ENCODE measurements around the gene SLC37A1.
A peak's percentile ranks its signal among the peaks of the same experiment; 100 is the strongest.

Gene SLC37A1

DNA sequence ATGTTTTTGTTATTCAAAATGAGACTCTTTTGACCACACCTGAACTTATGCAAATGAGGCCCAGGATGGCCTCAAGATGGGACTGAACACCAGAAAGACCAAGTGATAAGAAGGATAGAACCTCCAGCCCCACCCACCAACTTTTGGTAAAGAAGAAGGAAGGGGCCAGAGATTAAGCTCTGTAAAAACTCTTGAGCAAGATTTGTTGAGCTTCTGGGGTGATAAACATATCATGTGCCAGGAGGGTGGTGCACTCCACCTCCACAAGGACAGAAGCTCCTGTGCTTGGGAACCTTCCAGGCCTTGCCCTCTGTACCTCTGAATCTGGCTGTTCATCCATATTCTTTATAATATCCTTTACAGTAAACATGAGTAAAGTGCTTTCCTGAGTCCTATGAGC is 22.9 kb upstream of the SLC37A1 start:
- no peak overlapping the region for H3K4me3 ChIP-seq (ENCODE audit: low read depth, low read length)
- TF ChIP-seq, protein P1, sequence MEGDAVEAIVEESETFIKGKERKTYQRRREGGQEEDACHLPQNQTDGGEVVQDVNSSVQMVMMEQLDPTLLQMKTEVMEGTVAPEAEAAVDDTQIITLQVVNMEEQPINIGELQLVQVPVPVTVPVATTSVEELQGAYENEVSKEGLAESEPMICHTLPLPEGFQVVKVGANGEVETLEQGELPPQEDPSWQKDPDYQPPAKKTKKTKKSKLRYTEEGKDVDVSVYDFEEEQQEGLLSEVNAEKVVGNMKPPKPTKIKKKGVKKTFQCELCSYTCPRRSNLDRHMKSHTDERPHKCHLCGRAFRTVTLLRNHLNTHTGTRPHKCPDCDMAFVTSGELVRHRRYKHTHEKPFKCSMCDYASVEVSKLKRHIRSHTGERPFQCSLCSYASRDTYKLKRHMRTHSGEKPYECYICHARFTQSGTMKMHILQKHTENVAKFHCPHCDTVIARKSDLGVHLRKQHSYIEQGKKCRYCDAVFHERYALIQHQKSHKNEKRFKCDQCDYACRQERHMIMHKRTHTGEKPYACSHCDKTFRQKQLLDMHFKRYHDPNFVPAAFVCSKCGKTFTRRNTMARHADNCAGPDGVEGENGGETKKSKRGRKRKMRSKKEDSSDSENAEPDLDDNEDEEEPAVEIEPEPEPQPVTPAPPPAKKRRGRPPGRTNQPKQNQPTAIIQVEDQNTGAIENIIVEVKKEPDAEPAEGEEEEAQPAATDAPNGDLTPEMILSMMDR (IDR thresholded peaks at IDR 0.05; ENCODE audit: borderline replicate concordance, insufficient read depth, low read depth, low read length), result no peak

DNA sequence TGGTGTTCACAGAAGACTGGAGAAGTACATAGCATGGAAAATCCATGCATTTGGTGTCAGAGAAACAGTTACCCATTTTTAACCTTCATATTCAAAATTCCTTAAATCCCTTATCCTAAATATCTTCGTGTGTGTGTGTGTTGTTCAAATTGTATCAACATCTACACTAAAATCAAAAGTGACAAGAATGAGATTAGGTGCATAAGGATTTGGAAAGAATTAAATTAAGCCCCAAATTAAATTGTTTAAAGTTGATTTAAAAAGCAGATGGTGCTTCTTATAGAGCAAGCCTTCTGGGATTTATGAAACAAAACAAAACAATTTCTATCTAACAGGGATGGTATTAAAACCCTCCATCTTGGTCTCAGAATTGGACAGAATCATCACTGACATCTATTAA is 22.3 kb upstream of the SLC37A1 start:
- H3K4me3 ChIP-seq (ENCODE audit: low read depth, low read length), result no peak overlapping the region
- TF ChIP-seq, protein P1 (IDR thresholded peaks at IDR 0.05; ENCODE audit: borderline replicate concordance, insufficient read depth, low read depth, low read length), result no peak

DNA sequence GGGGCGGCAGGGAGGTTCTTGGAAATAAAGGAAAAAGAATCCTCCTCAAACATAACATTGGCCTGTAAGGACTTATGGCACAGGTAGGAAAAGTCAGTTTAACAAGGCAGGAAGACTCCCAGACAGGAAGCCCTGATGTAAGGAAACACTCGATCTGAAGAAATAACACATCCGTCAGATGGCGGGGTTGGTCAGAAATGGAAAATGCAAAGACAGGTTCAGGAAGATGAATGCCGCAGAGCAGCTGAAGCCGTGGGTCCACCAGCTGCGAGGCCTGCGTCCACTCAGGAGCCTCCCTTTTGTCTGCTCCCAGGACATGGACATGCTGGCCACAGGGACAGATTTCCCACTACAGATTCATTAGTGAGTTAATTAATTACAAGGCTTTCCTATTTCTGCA is 21.5 kb upstream of the SLC37A1 start:
- no peak overlapping the region for H3K4me3 ChIP-seq (ENCODE audit: low read depth, low read length)
- TF ChIP-seq, protein P1 (IDR thresholded peaks at IDR 0.05; ENCODE audit: borderline replicate concordance, insufficient read depth, low read depth, low read length), result no peak

DNA sequence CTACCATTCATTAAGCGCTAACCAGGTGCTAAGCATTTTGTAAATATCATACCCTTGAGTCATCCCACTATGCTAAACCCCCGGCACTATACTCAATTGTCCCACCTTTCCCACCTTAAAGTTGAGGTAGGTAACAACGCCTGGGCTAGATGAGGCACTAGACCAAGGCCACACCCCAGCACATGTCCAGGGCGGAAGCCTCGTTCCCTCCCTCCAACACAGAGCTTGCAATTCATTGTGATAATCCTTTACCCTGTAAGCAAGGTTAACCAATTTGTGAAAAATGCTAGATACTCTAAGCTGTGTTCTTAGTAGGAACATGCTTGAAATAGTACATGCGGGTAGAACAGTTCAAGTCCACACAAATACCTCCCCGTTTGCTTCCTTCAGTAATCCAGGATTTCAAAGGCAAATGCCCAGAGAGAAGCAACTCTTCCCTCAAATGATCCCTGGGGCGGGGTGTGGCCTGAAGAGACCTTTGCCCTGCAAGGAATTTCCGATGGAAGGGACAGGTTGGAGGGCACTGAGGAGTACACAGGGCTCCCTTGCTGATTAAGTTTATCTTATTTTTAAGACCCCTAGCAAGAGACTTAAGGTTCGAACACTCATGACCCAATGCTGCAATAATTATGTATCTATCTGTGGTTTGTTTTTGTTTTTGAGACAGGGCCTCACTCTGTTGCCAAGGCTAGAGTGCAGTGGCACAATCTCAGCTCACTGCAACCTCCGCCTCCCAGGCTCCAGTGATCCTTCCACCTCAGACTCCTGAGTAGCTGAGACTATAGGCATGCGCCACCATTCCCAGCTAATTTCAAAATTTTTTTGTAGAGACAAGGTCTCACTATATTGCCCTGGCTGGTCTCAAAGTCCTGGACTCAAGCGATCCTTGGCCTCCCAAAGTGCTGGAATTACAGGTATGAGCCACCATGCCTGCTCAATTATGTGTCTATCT is 20.3 kb upstream of the SLC37A1 start:
- no peak overlapping the region for H3K4me3 ChIP-seq (ENCODE audit: low read depth, low read length)
- TF ChIP-seq, protein P1 (IDR thresholded peaks at IDR 0.05; ENCODE audit: borderline replicate concordance, insufficient read depth, low read depth, low read length), result no peak

DNA sequence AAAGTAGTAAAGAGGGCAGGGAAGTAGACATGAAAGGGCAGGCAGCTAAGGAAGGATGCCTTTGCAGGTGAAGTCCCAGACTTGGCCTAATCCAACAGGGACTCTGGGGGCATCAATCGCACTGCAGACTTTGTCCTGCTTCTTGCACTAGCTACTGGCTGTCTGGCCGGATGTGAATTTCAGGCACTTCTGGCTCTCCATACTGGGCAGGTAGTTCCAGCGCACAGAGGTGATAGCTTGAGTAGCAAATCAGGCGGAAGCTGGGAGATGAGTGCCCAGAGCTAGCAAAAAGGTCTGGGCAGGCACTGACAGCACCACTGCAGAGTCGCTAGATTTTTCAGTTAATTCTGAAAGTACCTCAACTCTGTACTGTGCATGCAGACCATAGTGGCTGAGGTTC is 18.6 kb upstream of the SLC37A1 start:
- no peak overlapping the region for H3K4me3 ChIP-seq (ENCODE audit: low read depth, low read length)
- TF ChIP-seq, protein P1 (IDR thresholded peaks at IDR 0.05; ENCODE audit: borderline replicate concordance, insufficient read depth, low read depth, low read length), result no peak

DNA sequence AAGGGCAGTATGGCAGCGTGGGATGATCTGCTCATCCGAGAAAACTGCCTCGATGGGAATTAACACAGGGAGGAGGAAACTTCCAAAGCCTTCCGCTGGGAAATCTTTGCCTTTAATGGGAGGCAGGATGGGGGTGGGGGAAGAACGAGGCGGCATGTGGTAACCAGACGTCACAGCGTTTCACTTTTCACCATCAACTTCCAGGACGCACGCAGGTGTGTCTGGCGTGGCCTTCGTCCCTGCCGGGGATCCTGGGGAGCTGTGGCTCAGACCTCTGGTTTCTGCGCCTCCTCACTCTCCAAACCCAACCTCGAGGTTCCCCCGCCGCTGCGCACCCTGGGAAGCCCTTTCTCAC is 17.9 kb upstream of the SLC37A1 start:
- H3K4me3 ChIP-seq (ENCODE audit: low read depth, low read length), result peak overlapping the region; percentile 71
- TF ChIP-seq, protein P1 (IDR thresholded peaks at IDR 0.05; ENCODE audit: borderline replicate concordance, insufficient read depth, low read depth, low read length), result no peak

All from GM12875 (cell line).